HG03469 (cell line): ENCODE data around the gene OR4S1.
"Not testable (repeated sequence)": the region's sequence is repeated elsewhere in the genome, so short reads cannot be mapped to it uniquely, and the experiment has no call there.

Experiments
- ATAC-seq: cut with Tn5 transposase; IDR thresholded peaks from one replicate; pipeline ENCODE4 v1.9.1; 2021; ENCODE audit warnings: mild to moderate bottlenecking, moderate library complexity, moderate number of reproducible peaks; ENCODE audit not compliant: unreplicated experiment

OR4S1 gene, protein sequence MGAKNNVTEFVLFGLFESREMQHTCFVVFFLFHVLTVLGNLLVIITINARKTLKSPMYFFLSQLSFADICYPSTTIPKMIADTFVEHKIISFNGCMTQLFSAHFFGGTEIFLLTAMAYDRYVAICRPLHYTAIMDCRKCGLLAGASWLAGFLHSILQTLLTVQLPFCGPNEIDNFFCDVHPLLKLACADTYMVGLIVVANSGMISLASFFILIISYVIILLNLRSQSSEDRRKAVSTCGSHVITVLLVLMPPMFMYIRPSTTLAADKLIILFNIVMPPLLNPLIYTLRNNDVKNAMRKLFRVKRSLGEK

DNA sequence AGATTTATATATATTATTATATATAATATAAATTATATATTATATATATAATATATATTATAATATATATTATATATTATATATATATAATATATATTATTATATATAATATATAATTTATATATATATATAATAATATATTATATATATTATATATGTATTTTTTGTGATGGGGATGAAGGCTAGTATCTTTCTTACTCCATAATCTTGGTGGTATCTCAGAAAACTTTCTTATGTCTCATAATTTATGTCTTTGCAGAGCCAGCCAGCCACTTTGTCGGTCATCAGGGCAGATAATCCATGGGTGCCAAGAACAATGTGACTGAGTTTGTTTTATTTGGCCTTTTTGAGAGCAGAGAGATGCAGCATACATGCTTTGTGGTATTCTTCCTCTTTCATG, at the start of gene OR4S1:
TSS of gene OR4S1 (plus strand) at position 301 of the 400 bp plus-strand sequence. CDS start at position 301, 0 bp downstream.
- ATAC-seq: no peak

DNA sequence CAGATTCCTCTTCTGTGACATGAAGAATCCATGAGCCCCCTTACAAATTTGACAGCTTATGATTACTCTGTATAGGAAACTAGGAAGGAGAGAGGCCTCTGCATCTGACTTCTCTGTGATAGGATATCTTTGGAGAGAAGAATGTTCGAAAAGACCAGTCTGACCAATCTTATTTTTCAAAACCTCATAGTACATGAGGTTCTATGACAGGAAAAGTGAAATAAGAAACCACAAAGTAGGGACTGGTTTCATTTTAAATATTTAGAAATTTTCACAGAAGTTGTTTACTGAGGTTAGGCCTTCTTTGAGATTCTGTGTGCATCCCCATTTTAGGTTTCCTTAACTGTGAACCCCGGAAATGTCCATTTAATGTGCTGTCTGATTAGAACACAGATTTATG, 44.4 kb upstream of the OR4S1 start:
- ATAC-seq: no peak

DNA sequence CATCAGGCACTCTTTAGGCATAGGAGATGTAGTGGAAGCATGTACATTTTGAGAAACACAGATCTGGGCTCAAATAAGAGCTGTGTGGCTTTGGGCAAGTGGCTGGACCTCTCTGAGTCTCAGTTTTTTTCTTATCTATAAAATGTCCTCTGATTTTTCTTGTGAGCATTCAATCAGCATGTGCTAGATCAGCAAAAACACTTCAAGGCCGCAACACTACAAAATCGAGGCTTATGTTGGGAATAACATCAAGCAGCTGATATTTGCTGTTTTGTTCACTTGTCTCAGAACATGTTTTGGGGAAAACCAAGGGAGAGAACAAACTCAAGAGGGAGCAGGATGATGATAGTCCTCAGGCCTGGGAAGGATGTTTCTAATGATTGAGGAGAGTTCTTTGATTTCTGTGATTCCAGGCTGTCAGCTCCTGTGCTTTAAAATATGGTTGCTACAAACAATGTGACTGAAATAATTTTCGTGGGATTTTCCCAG, 42.6 kb upstream of the OR4S1 start, which contains the start of gene OR4X1:
TSS of gene OR4X1 (plus strand) at position 439 of the 489 bp plus-strand sequence. CDS start at position 439, 0 bp downstream.
- ATAC-seq: no peak

DNA sequence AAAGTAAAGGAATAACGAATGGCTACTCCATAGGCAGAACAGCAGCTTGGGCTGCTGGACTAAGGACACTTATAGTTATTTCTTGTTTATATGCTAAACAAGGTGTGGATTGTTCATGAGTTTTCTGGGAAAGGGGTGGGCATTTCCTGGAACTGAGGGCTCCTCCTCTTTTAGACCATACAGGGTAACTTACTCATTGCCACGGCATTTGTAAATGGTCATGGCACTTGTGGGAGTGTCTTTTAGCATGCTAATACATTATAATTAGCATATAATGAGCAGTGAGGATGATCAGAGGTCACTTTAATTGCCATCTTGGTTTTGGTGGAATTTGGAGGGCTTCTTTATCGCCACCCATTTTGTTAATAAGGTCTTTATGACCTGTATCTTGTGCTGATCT, 35.4 kb upstream of the OR4S1 start:
- ATAC-seq: no peak

DNA sequence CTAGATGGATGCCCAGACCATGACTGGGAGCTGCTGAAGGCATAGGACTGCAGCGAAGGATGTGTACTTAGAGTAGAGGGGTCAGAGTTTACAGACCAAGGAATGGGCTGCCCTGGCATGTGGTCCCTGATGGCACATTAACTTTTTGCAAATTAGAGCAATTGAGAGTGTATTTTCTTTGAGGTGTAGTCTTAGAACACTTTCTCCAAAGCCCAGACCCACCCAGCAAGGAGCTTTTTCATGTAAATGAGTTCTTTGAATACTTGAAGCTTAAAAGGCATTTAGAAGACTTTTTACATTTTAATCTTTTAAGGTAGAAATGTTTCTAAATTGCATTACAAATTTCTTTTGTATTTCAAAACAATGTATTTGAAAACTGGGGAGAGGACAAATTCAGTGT, 33.4 kb upstream of the OR4S1 start:
- ATAC-seq: no peak

DNA sequence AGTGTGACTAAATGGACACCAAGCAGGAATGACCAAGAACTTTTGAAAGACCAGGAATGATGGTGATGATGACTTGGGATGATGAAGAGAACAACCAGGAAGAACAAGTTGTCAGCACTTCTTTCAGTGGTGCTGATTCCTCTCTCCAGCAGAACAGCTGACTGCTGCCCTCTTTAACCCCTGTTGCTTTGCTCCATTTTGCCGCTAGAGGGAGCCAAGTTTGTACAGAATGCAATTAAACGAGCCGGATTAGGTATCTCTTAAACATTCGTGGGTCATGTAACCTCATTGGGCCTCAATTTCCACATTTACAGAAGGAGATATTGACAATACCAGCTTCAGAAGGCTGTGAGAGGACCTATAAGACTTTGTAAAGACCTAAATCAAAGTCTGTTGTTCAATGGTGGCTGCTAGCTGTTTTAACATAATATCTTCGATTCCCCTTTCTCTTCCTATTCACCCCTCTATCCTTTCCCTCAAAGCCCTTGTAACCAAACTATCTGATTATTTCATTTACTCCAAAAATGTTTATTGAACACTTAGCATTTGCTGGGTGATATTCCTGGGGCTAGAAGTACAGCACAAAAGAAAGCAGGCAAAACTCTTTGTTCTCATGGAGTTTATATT, 1.9 kb downstream of the OR4S1 start:
- ATAC-seq: peak; percentile 81

DNA sequence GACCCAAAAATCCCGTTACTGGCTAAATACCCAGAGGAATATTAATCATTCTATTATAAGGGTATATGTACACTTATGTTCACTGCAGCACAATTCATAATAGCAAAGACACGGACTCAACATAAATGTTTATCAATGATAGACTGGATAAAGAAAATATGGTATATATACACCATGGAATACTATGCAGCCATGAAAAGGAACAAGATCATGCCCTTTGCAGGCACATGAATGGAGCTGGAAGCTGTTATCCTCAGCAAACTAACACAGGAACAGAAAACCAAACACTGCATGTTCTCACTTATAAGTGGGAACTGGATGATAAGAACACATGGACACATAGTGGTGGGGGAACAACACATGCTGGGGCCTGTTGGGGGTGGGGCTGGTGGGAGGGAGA, 7.6 kb downstream of the OR4S1 start:
- ATAC-seq: not testable (repeated sequence)

DNA sequence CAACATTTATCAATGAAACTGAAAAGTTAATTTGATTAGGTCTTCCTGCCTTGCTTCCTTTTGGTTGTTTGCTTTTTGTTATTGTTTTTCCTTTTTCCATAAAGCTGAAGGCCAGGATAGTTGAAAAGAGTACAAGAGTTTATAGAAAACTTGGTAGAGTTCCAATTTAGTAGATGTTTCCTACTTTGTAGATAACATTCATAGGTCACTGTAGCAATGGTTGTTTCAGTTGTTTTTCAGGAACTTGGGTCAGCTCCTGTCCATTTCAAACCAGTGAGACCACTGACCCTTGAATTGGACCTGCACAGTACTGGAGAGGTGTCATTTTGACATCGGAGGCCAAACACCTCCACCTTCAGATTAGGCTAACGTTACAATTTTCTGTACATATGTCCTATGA, 13.8 kb downstream of the OR4S1 start:
- ATAC-seq: not testable (repeated sequence)

DNA sequence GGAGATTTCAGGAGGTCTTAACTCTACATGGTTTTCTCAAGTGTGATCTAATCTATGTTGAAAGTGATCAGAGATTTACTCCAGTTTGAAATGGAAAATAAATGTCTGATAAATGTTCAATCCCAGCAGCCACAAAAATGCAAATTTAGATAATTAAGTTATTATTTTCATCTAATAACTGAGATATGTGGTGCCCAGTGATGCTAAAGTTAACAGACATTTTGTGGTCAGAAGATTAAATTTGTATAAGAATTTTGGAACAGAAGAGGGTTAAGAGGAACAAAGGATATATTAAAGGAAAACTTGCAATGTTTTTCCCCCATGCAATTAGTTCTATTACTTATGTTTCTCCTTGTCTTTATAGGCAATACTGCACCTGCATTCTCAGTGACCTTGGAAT, 18.6 kb downstream of the OR4S1 start, which contains the start of gene OR4C3:
TSS of gene OR4C3 (plus strand) at position 301 of the 400 bp plus-strand sequence. CDS start 102 bp downstream, outside the sequence.
- not testable (repeated sequence) for ATAC-seq

DNA sequence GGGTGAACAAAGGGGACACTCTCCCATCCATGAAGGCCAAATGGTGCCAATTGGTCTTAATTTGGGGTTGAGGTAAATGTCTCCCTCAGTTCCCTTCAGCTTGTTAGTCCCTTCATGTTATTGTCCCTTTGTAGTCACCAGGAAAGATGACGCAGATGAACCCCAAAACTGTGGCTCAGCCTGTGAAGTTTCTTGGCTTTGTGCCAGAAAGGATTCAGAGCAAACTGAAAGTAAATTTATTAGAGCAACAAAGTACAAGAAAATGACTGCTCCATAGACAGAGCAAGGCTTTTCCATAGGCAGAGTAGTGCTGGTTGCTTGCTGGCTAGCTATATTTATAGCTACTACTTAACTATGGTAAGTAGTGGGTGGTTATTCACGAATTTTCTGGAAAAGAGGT, 35.4 kb downstream of the OR4S1 start:
- ATAC-seq: no peak

DNA sequence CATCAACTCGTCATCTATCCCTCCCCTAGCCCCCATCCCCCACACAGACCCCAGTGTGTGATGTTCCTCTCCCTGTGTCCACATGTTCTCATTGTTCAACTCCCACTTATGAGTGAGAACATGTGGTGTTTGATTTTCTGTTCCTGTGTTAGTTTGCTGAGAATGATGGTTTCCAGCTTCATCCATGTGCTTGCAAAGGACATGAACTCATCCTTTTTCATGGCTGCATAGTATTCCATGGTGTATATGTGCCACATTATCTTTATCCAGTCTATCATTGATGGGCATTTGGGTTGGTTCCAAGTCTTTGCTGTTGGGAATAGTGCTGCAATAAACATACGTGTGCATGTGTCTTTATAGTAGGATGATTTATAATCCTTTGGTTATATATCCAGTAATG, 36.5 kb downstream of the OR4S1 start:
- not testable (repeated sequence) for ATAC-seq

DNA sequence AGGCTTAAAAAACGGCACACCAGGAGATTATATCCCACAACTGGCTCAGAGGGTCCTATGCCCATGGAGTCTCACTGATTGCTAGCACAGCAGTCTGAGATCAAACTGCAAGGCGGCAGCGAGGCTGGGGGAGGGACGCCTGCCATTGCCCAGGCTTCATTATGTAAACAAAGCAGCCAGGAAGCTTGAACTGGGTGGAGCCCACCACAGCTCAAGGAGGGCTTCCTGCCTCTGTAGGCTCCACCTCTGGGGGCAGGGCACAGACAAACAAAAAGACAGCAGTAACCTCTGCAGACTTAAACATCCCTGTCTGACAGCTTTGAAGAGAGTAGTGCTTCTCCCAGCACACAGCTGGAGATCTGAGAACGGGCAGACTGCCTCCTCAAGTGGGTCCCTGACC, 40.3 kb downstream of the OR4S1 start:
- ATAC-seq: not testable (repeated sequence)

DNA sequence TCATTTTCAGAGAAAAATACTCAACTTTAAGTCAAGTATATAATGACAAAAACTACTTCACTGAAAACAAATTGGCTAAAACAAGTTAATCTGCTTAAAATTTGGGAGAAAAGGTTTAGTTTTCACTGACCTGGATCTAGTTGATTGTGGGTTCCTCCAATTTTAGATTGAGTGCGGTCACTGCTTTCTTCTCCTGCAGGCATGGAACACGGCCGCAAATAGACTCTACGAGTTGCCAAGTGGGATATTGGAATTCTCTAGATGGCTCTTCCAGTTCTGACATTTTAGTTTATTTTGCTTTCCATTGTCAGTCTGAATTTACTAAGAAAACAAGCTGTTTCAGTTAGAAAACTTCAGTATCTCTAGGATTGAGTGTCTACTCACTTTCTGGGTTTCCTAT, 48.0 kb downstream of the OR4S1 start:
- ATAC-seq: no peak

DNA sequence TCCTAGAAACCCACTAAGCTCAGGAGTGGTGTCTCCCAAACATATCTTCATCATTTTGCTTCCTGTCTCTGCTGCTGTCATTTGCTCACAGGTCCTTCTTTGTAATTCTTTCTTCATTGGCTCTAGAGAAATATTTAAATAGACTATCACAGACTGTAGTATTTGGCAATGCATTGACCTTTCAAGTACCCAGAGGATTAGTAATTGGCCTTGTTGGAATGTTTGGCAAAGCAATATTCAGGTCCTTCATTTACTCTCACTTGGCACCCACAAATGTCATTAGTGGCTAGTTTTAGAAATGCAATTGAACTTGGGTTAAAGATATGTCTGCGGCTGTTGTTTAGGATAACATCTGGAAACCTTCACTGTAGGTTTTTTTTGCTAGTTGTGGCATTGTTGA, 48.7 kb downstream of the OR4S1 start:
- ATAC-seq: no peak
